Transverse colon (tissue), 4 donors: ENCODE data around the gene CLEC4M.

Experiments used
- CTCF ChIP-seq, 5 experiments: fragments of 200-600 bp in 3 of 5; fragments of 450-650 bp in 2 of 5; sonication (generic) in 3 of 5; IDR thresholded peaks; 1 replicate in 2 of 5; 2 replicates in 3 of 5; pipeline ENCODE4 v1.5.1; 2016 to 2017; ENCODE audit warnings: antibody characterized with exemption in 5 of 5, inconsistent platforms in 3 of 5, mild to moderate bottlenecking in 2 of 5, moderate library complexity in 1 of 5
- POLR2A ChIP-seq: fragments of 450-650 bp; IDR thresholded peaks from one replicate; pipeline ENCODE4 v1.6.1; 2016; ENCODE audit warnings: antibody characterized with exemption, mild to moderate bottlenecking, moderate library complexity
- POLR2AphosphoS5 ChIP-seq, 3 donors: sonication (generic); formaldehyde crosslinking; IDR thresholded peaks; one replicate each; pipeline ENCODE4 v1.6.1; 2016; ENCODE audit warnings: antibody characterized with exemption in 3 of 3

DNA sequence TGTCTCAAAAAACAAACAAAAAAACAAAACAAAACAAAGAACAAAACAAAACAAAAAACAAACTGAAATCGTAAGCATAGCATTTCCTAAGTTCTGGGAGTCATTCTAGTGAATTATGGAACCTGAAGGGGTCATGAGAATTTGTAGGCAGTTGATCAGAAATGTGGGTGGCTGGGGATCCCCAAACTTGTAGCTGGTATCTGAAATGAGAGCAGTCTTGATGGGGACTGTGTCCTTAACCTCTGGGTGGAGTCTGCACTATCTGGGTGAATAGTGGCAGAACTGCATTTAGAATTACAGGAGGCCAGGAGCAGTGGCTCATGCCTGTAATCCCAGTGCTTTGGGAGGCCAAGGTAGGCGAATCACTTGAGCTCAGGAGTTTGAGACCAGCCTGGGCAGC, 37.3 kb upstream of the CLEC4M start:
- TF ChIP-seq CTCF (IDR thresholded peaks at IDR 0.05) = no peak
- TF ChIP-seq POLR2A = no peak
- no peak for TF ChIP-seq POLR2AphosphoS5 (IDR thresholded peaks at IDR 0.05)
